ENCODE measurements around the gene SESTD1.
"Not testable (repeated sequence)": the region's sequence is repeated elsewhere in the genome, so short reads cannot be mapped to it uniquely, and the experiment has no call there.

The SESTD1 gene

GRCh38 chr2:179068991-179069643 lies 195.5 kb downstream of the SESTD1 start:
- H3K4me1 ChIP-seq (ENCODE audit: insufficient read depth, low read length), result no peaks in the 10 kb centered on the region
- H3K4me3 ChIP-seq (ENCODE audit: low read length), result no peak overlapping the region
- no peak overlapping the region for H3K27ac ChIP-seq (ENCODE audit: low read depth, low read length)
- H3K9me3 ChIP-seq (ENCODE audit: insufficient read depth, low read depth, low read length), result peaks cover 10% of the 10 kb centered on the region
- no peaks in the 10 kb centered on the region for H3K27me3 ChIP-seq (ENCODE audit: insufficient read depth, low read length)
- no peak overlapping the region for H3K9ac ChIP-seq (ENCODE audit: low read depth, low read length)
- H3K36me3 ChIP-seq (ENCODE audit: insufficient read depth, low read length), result no peaks in the 10 kb centered on the region; the same call in 1 of the 2 replicates
- WGBS, result 83% methylated on average over 2 of the region's 2 CpGs

- no peaks in the 10 kb centered on the region for H3K36me3 ChIP-seq (ENCODE audit: insufficient read depth, low read length)
- H3K9me3 ChIP-seq (ENCODE audit: insufficient read depth, low read depth, low read length), result no peaks in the 10 kb centered on the region
- peak overlapping the region; percentile 46 for H3K27ac ChIP-seq (ENCODE audit: low read depth, low read length)
- no peaks in the 10 kb centered on the region for H3K27me3 ChIP-seq (ENCODE audit: insufficient read depth, low read length)
- H3K9ac ChIP-seq (ENCODE audit: low read depth, low read length), result peak overlapping the region; percentile 34; the same call in 1 of the 2 replicates
- WGBS, result no CpG with 5 or more reads among the region's 2 CpGs
- H3K4me3 ChIP-seq (ENCODE audit: low read length), result no peak overlapping the region
- peaks cover 21% of the 10 kb centered on the region for H3K4me1 ChIP-seq (ENCODE audit: insufficient read depth, low read length)
Measured at GRCh38 chr2:179059026-179059700, 205.5 kb downstream of the SESTD1 start.

GRCh38 chr2:179057737-179058136 lies 206.9 kb downstream of the SESTD1 start:
- H3K27ac ChIP-seq (ENCODE audit: low read depth, low read length), result peak overlapping the region; percentile 14; the same call in 1 of the 2 replicates
- no peaks in the 10 kb centered on the region for H3K27me3 ChIP-seq (ENCODE audit: insufficient read depth, low read length)
- H3K9ac ChIP-seq (ENCODE audit: low read depth, low read length), result no peak overlapping the region
- WGBS, result 86% methylated on average over 5 of the region's 5 CpGs
- H3K4me3 ChIP-seq (ENCODE audit: low read length), result no peak overlapping the region
- no peaks in the 10 kb centered on the region for H3K36me3 ChIP-seq (ENCODE audit: insufficient read depth, low read length)
- peaks cover 21% of the 10 kb centered on the region for H3K4me1 ChIP-seq (ENCODE audit: insufficient read depth, low read length)
- H3K9me3 ChIP-seq (ENCODE audit: insufficient read depth, low read depth, low read length), result no peaks in the 10 kb centered on the region

- not testable (repeated sequence) for H3K4me3 ChIP-seq (ENCODE audit: low read length); H3K36me3 ChIP-seq (ENCODE audit: insufficient read depth, low read length); H3K27ac ChIP-seq (ENCODE audit: low read depth, low read length); H3K9me3 ChIP-seq (ENCODE audit: insufficient read depth, low read depth, low read length); H3K27me3 ChIP-seq (ENCODE audit: insufficient read depth, low read length); H3K9ac ChIP-seq (ENCODE audit: low read depth, low read length)
- 93% methylated on average over 3 of the region's 3 CpGs for WGBS
- H3K4me1 ChIP-seq (ENCODE audit: insufficient read depth, low read length), result peaks cover 45% of the 10 kb centered on the region
Measured at GRCh38 chr2:179053568-179053967, 211.1 kb downstream of the SESTD1 start.
